Measurements from ENCODE around the gene KBTBD3. TPM values are rescaled to one million over a fixed set of nuclear protein-coding genes. Genes with fewer than 3 reads are reported as not detected.
"Not testable (repeated sequence)": the region's sequence is repeated elsewhere in the genome, so short reads cannot be mapped to it uniquely, and the experiment has no call there.

Gene KBTBD3
- total RNA-seq, 1 donor: 4.3 TPM

DNA sequence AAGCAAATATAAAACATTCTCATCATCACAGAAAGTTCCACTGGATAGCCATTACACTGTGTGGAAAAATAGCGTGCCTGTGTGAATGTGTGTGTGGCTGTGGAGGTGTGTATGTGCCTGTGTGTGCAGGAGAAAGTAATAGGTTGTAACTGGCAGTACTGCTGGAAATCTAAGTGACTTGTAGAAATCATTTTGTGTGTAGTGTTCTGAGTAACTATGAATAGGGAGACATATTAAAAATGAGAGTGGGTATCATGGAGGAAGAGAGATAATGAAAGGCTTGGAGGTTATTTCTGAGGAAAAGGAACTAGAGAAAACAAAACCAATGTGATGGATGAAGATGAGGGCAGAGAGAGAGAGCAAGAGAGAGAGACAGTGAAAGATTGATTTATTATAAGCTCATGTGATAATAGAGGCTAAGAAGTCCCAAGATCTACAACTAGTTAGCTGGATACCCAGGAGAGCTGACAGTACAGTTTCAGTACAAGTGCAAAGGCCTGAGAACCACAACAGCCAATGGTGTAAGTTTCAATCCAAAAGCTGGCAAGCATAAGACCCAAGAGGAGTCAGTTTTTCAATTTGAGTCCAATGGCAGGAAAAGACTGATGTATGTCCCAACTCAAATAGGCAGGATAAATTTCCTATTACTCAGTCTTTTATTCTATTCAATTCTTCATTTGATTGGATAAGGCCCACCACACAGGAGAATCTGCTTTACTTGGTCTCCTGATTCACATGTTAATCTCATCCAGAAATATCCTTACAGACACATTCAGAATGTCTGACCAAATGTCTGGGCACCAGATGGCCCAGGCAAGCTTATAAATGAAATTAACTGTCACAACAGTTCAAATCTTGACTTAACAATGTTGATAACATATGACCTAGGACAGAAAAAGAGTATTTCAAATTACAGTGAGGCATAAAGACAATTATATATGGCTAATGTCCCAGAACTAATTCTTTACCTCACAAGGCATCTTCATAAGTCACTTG lies 14.9 kb downstream of the KBTBD3 start:
- TF ChIP-seq CTCF (IDR thresholded peaks at IDR 0.05; ENCODE audit: insufficient read depth, low read length): no peak
- no peak for DNase-seq (ENCODE audit: low read depth)
- H3K4me3 ChIP-seq (ENCODE audit: low read depth, low read length): no peak overlapping the region

GRCh38 chr11:106061249-106061784 lies 15.8 kb downstream of the KBTBD3 start:
- no peak for TF ChIP-seq CTCF (IDR thresholded peaks at IDR 0.05; ENCODE audit: insufficient read depth, low read length)

GRCh38 chr11:106059617-106060016 lies 17.5 kb downstream of the KBTBD3 start:
- TF ChIP-seq CTCF (IDR thresholded peaks at IDR 0.05; ENCODE audit: insufficient read depth, low read length): no peak
- no peak overlapping the region for H3K4me3 ChIP-seq (ENCODE audit: low read depth, low read length)
- DNase-seq (ENCODE audit: low read depth): no peak

More at GRCh38 chr11:106061249-106061784, 15.8 kb downstream of the KBTBD3 start:
- DNase-seq (ENCODE audit: low read depth): no peak
- H3K4me3 ChIP-seq (ENCODE audit: low read depth, low read length): no peak overlapping the region

GRCh38 chr11:106058377-106058776 lies 18.8 kb downstream of the KBTBD3 start:
- not testable (repeated sequence) for H3K4me3 ChIP-seq (ENCODE audit: low read depth, low read length); DNase-seq (ENCODE audit: low read depth)

GRCh38 chr11:106051103-106051502 lies 26.0 kb downstream of the KBTBD3 start:
- no peak for TF ChIP-seq CTCF (IDR thresholded peaks at IDR 0.05; ENCODE audit: insufficient read depth, low read length)
- DNase-seq (ENCODE audit: low read depth): no peak

GRCh38 chr11:106049727-106050476 lies 27.2 kb downstream of the KBTBD3 start:
- DNase-seq (ENCODE audit: low read depth): no peak
- no peak for TF ChIP-seq CTCF (IDR thresholded peaks at IDR 0.05; ENCODE audit: insufficient read depth, low read length)
- H3K4me3 ChIP-seq (ENCODE audit: low read depth, low read length): no peak overlapping the region

More at GRCh38 chr11:106051103-106051502, 26.0 kb downstream of the KBTBD3 start:
- no peak overlapping the region for H3K4me3 ChIP-seq (ENCODE audit: low read depth, low read length)

DNA sequence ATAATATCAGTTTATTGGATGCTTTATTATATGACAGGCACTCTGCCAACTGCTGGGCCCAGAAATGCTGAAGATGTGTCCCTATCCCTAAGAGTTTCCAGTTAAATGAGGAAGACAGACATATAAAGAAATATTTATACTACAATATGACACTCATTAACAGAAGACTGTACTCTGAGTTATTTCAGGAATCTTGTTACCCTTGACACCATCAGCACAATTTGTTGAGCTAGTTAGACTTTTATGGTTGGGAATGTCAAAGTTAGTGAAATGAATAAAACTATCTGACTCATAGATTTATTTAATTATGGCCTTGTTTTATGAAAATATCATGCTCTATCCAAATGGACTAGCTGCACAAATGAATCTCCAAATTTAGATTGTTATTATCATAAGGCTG lies 29.5 kb downstream of the KBTBD3 start:
- TF ChIP-seq CTCF (IDR thresholded peaks at IDR 0.05; ENCODE audit: insufficient read depth, low read length): no peak
- H3K4me3 ChIP-seq (ENCODE audit: low read depth, low read length): no peak overlapping the region
- DNase-seq (ENCODE audit: low read depth): no peak
